Cardiac septum (tissue), 1 donor: Measurements from ENCODE around the gene ST6GALNAC3. TPM values are rescaled to one million over a fixed set of nuclear protein-coding genes. Genes with fewer than 3 reads are reported as not detected.

Experiments
- DNase-seq: peaks from one replicate; pipeline ENCODE4 v3.0.0-alpha.2; 2020; ENCODE audit warnings: low spot score
- intact Hi-C: fragments of 100-400 bp; cut with DNase I; formaldehyde crosslinking; loops from one replicate; pipeline ENCODE4 v1.14.0; 2022
- total RNA-seq: library from RNA; stranded (reverse); fragmentation: NEBNext Ultra II Directional; extraction: Animal tissue kit (Norgen Biotek cat#: 25700); gene quantifications from one replicate; pipeline ENCODE4 v1.2.1, GENCODE V29; 2021
- donor health status: DM: no; HTN: no; CAD: no.

ST6GALNAC3 gene
- total RNA-seq, 1 donor from 2014 or later, result 4.1 TPM

DNA sequence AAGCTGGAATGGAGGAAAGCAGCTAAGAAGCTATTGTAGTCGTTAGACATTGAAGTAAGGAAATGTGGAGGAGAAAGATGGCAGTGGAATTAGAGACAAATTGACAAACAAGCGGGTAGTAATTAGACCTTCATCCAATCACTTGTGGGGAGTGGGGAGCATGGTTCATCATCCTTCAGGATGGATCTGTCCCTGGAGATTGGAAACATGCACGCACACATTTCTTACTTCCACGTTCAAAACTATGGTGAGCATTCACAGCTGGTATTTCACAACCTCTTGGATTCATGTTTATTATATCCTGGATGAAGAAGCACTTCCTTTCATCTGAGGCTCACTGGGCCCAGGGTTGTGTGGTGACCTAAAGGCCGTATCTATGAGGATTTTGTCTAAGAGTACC lies 188.1 kb downstream of the ST6GALNAC3 start:
- DNase-seq, result no peak
- intact Hi-C loops, result no loop called here

DNA sequence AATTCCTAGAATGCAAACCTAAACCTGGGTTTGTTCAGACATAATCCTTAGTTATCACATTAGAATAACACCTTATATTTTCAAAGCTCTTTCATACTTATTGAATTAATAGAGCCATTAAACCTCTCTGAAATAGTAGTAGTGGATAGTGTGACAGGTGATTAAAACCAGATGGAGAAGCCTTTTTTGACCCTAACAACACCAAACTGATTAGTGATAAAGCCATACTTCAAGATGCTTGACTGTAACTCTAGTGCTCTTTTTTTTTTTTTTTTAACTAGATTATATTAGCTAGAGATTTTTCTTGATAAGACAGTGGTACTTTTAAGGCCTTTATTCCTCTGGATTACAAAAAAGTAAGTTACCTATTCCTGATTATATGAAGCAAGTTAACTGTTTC lies 190.1 kb downstream of the ST6GALNAC3 start:
- intact Hi-C loops, result no loop called here
- DNase-seq, result no peak

DNA sequence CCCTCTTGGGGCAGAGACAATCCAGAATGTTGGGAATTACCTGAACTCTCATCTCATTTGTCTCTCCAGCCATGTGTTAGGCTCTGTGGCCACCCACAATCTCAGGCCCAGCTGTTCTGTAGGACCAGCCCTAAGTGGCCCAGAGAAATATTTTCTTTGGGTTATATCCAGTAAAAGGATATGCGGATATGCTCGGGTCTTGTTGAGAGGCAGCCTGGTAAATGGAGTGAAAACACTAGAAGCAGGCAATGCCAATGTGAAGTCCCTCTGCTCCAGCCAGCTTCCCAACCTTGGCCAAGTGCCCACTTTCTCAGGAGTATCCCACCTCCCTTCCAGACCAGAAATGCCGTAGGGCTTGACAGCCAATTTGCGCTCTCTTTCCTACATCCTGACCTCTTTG lies 192.2 kb downstream of the ST6GALNAC3 start:
- no peak for DNase-seq
- intact Hi-C loops, result no loop called here

DNA sequence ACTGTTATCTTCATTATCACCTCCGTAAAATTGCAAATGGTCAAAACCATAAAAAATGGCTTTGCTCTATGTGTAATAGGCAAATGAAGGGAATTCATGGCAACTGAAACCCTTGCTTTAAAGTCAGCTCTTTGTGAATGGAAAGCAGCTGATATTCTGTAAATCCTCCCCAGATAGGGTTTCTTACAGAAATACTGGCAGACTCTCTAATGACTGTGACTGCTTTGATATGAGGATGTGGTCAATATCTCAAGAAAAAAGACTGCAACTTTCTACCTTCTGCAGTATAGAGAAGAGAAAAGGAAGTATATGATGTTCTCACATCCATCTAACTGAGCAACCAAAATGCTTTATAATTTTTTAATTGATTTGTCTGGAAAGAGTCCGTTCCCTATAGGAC lies 193.1 kb downstream of the ST6GALNAC3 start:
- DNase-seq, result no peak
- intact Hi-C loops, result no loop called here

DNA sequence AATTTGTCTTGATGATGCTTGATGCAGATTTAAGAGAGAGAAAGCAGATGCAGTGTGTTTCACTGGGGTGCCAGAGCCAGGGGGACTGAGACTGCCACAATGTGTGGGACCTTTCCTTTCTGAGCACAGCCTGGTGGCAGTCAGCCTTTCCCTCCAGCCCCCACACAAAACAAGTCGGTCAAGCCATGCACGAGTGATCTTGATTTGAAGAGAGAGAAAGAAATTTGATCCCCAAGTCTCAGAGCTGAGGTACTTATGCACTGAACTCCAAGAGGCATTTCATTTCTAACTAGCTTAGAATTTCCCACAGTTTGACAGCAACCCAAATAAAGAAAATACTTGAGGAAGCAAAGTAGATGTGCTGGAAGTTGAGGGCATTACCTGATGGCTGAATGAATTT lies 193.8 kb downstream of the ST6GALNAC3 start:
- intact Hi-C loops, result no loop called here
- no peak for DNase-seq

DNA sequence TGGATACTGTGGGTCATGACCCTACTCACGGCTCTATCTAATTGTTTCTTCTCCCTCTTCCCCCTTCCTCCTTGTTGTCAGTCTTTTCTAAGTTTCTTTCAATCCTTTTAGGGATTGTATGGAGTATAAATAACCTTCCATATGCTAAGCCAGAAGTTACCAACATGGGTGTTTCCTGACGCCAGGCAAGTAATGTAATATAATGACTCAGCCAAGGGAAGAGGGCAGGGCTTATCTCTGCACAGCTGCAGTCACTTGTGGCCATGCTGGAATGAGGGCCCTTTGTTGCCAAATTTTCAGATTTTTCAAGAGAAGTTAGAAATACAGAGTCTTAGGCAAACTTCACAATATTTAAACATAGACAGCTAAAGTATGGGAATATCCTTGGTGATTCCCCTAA lies 194.6 kb downstream of the ST6GALNAC3 start:
- intact Hi-C loops, result no loop called here
- no peak for DNase-seq

DNA sequence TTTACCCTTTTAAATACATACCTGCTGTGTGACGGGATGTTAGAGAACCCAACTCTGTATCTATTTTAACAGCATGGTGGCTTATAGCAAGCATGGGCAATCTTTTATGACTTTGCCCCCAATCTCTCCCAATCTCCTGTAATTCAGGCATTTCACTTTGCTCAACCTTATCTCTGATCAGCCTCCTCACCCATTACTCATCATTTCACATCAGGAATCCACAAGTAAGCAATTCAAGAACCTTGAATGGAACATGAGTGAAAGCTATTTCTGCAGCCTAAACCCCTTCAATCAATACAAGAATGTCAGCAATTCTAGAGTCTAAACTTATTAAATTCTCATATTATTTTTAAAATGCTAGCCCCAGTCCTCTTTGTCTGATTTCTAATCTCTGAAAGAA lies 199.8 kb downstream of the ST6GALNAC3 start:
- intact Hi-C loops, result no loop called here
- no peak for DNase-seq

DNA sequence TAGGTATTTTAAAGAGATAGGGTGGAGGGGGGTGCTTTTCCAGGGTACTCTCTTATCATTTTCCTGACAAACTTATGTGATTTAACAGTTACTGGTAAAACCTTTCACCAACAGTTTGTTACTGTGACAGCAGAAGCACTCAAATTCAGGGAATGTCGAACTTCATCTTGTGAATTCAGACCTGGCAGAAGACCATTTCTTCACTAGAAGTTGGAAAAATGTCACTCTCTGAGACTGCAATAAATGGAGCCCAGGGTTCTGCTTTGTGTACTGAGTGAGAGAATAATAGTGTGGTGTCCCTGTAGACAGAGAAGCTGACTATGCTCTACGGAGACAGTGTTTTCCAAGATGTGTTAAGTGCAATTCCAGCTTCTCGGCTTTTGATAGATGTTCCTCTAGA lies 200.2 kb downstream of the ST6GALNAC3 start:
- DNase-seq, result no peak
- intact Hi-C loops, result no loop called here

DNA sequence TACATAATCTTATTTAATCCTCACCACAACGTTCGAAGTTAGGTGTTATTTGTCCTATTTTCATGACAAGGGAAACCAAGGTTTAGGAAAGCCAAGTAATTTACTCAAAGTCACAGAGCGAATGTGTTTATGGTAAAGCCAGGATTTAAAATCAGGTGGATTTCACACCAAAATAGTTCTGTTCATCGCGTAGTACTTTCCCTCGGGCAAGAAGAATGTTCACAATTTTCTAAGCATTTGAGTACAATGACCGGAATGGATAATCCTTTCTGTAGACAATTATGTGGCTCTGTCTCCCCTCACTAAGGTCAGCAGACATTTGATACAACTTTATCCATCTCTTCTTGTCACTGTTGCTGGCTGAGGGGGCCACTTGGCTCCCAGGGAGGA lies 204.2 kb downstream of the ST6GALNAC3 start:
- intact Hi-C loops, result no loop called here
- no peak for DNase-seq

DNA sequence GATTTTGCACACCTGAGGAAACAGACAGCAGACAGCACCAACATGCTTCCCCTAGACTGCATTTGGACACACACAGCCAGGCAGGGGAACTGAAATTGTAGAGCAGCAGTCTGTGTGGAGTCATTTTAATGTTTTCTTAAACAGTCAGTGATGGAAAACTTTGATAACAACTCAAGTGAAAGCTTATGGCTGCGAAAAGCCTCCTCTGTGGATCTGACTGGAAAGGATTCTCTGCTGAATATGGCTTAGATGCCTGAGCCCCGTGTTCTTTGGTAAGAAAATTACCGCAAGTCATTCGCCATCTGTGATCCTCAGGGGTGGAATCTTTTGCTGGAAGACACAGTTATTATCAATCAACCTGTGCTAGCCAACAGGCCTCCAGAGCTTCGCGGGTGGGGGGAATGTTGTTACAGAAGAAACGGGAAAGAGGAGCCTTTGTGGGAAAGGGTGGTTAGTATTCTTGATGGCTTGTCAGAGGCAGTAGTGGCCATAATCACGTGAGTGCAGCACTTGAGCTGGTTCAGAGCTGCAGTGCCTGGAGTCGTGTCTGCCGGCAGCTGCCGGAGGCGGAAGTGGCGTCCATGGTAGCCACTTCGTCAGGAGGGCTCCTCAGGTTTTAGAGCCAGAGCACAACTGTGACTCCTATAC lies 204.7 kb downstream of the ST6GALNAC3 start:
- intact Hi-C loops, result no loop called here
- DNase-seq, result no peak

DNA sequence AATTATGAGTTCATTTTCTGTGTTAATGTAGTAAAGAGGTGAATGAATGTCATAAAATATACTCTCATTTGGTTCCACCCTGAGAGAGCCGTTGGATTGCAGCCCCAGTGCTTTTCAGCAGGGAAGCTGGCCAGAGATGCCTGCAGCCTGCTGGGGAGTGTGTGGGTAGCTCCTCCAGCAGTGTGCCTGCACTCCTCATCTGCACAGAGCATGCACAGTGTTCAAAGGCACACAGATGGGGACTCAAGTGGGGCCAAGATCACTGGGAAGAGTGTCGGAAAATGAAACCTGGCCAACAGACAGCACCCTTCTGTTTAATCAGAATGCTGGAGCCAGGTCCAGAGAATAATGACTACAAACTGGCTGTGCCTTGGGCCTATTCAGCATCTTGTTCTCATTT lies 206.8 kb downstream of the ST6GALNAC3 start:
- intact Hi-C loops, result no loop called here
- no peak for DNase-seq

DNA sequence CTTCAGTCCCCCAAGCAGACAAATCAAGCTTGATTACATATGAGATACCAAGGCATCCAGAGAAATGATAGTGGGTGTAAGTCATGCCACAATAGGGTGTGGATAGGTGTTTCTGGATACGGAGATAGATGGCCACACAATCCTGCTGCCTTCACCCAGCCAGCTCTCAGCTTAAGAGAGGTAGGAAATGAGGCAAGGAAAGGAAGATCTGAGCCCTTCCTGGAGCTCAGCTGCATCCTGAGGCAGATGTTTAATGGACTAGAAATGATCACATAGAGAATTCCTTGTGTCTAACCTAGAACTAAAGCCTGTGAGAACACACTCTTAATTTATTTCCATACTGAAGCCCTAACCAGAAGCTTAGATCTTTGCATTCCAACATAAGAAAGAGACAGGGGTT lies 210.3 kb downstream of the ST6GALNAC3 start:
- no peak for DNase-seq
- intact Hi-C loops, result no loop called here

DNA sequence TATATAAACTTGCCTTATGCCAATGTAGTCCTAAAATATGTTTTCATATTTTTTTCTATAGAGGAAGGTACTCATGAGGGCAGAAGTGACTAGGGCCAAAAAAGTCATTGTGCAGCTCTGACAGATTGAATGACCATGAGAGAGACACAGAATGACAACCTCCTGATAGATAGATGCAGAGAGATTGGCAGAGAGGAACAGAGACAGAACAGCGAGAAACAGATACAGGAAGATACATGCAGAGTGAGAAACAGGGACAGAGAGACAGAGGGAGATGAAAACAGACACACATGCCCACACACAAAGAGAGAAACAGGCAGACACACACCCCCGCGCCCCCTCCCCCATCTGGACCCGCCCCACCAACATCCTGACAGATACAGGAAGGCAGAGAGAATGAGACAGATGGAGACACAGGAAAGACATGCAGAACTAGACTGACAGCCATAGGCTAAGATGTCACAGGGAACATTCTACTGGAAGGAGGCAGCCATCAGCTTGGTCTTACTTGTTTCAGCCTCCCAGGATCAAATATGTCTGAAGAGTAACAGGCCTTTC lies 211.1 kb downstream of the ST6GALNAC3 start:
- DNase-seq, result no peak
- intact Hi-C loops, result no loop called here

DNA sequence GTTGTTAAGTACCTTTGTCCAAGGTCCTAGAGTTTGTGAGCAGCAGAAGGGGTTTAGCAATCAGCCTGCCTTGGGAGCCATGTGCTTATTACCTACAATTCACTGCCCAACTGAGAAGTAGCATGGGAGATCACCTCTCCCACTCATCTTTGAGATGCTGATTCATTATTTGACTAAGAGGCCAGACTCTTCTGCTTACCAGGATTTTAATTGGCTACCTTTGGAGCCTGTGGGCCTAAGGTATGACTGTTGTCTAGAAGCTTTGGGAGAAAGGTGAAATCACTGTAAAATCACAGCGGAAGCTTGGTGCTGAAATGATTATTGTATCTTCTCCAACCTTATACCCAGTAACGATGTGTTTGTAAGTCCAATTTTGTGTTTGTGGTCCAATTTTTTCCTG lies 213.4 kb downstream of the ST6GALNAC3 start:
- DNase-seq, result no peak
- intact Hi-C loops, result no loop called here

DNA sequence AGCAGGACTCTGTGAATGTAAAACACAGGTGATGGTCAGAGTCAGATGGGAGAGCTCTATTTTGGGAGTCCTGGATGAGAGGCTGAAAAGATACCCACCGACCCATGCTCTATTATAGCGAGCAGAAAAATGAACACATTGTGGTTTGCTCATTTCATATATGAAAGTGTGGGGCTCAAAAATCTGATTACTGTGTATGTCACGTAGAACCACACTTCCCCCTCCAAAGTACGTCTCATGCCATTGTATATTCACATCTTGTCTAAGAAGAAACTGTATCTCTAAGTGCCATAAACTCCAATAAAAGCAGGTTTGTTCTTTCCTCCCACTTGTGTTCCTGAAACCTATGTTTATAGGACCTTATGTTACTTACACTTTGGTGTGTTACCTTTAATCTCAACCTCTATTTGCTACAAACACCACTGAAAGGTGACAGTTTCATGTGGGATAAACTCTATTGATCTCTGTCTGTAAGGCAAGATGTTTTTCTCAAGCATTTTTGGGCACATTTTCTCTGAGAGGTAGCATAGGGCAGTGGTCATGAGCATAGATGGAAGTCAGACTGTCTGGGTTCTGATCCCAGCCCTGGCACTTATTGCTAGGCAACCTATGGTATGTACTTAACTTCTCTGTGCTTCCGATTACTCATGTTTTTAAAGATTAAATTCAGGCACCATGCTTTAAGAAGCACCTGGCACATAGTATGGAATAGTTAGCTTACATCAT lies 214.4 kb downstream of the ST6GALNAC3 start:
- intact Hi-C loops, result no loop called here
- DNase-seq, result no peak

DNA sequence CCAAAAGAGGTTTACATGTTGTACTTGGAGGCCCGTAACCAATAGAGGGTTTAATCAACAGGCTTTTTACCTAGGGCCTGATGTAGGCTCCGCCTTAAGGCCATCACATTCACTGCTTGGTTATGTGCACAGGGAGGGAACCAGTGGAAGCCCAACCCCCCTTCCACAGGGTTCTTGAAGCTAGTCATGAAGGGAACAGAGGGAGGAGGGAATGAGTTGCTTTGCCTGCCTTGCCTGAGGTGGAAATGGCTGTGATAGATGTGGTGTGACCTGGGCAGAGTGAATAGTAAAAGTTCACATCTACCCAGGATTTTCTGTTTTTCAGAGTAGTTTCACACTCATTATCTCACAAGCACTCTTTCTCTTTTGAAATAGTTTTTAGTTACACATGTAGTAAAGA lies 215.1 kb downstream of the ST6GALNAC3 start:
- intact Hi-C loops, result no loop called here
- no peak for DNase-seq

DNA sequence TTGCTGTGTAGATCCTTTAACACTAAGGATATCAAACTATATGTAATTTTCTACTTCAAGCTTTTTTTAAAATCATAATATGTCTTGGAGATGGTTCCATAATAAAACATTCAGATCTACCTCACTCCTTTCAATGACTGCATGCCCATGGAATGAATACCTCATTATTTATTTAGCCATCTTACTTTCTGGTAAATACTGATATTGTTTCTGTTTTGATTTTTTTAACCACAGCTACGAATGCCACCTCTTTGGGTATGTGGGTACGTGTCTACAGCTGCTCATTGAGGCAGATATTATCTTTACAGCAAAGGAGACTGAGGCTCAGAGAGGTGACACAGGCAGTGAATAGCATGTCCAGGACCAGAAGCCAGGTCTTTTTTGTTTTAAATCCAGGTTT lies 215.7 kb downstream of the ST6GALNAC3 start:
- intact Hi-C loops, result no loop called here
- DNase-seq, result no peak

DNA sequence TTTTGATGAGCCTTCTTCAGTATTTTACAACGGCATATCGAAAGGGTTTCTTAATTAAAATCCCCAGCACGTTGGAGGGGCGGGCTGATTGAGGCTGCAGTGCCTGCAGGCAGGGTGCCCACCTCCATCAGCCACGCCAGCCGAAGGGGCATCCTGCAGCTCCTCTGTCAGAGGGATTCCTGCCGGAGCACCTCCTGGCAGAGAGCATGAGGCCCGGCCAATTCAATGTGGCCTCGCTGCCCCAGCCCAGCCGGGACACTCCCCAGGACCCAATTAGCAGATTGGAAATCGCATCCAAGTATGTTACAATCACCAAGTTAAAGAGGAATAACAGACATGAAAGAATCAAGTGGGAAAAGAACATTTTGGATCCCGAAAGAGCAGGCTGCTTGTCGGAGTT lies 216.6 kb downstream of the ST6GALNAC3 start:
- intact Hi-C loops, result no loop called here
- DNase-seq, result no peak

DNA sequence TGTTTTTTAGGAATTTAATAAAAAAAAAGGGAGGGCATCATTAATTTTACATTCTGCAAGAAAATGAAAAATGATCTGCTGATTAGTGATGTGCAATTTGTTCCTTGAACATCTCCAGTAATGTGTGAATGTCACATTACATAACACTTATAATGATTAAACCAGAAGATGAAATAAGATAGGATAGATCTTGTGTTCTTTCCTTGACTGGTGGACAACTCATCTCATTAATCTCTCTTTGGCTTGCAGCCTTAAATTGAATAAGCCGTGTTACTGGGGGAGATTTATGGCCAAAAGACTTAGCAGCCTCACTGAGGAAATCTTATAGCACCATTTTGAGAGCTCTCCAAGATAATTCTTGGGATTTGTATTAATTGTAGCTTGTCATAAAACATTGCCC lies 217.2 kb downstream of the ST6GALNAC3 start:
- intact Hi-C loops, result no loop called here
- no peak for DNase-seq

DNA sequence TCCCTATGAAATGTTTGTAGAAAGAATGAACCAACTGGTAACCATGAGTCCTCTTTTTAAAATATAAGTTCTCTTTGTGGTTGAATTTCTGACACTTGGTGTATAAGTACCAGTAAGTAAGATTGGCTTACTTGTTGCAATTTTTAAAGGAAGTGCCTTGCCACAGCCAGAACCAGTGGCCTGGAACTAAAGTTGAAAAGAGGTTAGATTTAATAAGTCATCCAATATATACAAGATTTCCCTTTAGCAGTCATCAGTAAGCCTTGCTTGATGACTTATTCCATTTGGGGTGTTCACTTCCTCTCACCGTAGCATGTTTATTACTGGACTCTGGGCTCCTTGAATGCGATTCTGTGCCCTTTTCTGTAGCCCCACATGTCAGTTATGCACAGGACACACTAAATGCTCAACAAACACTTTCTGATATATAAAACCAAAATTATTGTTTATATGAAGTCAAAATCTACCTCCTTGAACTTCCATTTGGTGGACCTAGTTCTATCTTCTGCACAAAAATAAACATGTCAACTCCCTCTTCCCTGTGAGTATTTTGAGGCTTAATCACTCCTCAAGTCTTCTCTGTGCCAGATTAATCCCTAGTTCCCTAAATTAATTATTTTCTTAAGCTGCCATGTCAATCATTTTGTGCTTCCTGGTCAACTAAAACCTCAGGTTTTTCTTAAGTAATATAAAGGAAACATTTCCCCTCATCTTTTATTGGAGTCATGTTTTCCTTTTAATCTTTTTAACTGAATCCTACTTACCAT lies 218.1 kb downstream of the ST6GALNAC3 start:
- intact Hi-C loops, result no loop called here
- DNase-seq, result no peak

DNA sequence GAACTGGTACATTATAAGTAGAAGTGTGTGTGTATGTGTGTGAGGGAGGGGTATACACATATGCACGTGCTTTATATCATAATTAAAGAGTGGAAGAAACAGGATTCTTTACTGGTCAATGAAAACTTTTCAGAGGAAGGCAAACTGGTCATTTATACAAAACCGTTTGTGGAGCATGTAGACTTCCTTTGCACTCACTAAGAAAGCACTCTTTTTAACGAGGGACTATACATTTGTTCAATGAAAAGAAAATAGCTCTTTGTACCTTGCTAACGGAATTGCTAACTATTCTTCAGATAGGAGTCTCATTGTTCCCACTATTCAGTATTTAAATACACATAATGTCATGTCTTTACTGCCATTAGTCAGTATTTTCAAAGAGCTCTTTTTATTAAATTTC lies 219.3 kb downstream of the ST6GALNAC3 start:
- intact Hi-C loops, result no loop called here
- no peak for DNase-seq
